Neural cell (in vitro differentiated cells): Measurements from ENCODE around the gene EPAS1.

ENCODE experiments used
- EP300 ChIP-seq: fragments of 450-650 bp; conservative IDR thresholded peaks from 2 replicates; pipeline ENCODE4 v1.6.1; 2014; ENCODE audit warnings: antibody characterized with exemption, mild to moderate bottlenecking, moderate library complexity; ENCODE audit not compliant: poor library complexity, severe bottlenecking
- EZH2 ChIP-seq: fragments of 200-600, 300-800 bp; shearing (Covaris generic), sonication (generic); IDR thresholded peaks from 2 replicates; pipeline ENCODE4 v1.6.1; 2014; ENCODE audit warnings: antibody characterized with exemption, low read length, borderline replicate concordance, mild to moderate bottlenecking; ENCODE audit not compliant: insufficient read depth, poor library complexity, severe bottlenecking
- TF ChIP-seq, protein P1 (sequence below): fragments of 450-650 bp; IDR thresholded peaks from 2 replicates; pipeline ENCODE4 v1.5.1; 2014; ENCODE audit warnings: antibody characterized with exemption, mild to moderate bottlenecking, moderate library complexity; ENCODE audit not compliant: poor library complexity, severe bottlenecking

DNA sequence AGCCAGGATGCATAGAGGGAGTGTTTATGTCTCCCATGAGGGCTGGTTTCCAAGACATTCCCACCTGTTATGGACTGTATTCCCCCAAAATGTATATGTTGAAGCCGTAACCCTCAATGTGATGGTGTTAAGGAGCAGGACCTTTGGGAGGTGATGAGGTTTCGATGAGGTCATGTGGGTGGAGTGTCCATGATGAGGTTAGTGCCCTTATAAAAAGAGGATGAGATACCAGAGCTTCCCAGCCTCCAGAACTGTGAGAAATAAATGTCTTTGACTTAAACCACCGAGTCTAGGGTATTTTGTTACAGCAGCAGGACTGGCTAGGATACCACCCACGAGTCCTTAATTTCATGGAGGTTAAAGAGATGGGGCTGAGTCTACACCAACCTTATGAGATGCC lies 22.6 kb upstream of the EPAS1 start:
- TF ChIP-seq, protein P1, sequence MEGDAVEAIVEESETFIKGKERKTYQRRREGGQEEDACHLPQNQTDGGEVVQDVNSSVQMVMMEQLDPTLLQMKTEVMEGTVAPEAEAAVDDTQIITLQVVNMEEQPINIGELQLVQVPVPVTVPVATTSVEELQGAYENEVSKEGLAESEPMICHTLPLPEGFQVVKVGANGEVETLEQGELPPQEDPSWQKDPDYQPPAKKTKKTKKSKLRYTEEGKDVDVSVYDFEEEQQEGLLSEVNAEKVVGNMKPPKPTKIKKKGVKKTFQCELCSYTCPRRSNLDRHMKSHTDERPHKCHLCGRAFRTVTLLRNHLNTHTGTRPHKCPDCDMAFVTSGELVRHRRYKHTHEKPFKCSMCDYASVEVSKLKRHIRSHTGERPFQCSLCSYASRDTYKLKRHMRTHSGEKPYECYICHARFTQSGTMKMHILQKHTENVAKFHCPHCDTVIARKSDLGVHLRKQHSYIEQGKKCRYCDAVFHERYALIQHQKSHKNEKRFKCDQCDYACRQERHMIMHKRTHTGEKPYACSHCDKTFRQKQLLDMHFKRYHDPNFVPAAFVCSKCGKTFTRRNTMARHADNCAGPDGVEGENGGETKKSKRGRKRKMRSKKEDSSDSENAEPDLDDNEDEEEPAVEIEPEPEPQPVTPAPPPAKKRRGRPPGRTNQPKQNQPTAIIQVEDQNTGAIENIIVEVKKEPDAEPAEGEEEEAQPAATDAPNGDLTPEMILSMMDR: no peak
- no peak for TF ChIP-seq EZH2
- no peak for TF ChIP-seq EP300
